Measurements from ENCODE around the gene SLC25A34.

DNA sequence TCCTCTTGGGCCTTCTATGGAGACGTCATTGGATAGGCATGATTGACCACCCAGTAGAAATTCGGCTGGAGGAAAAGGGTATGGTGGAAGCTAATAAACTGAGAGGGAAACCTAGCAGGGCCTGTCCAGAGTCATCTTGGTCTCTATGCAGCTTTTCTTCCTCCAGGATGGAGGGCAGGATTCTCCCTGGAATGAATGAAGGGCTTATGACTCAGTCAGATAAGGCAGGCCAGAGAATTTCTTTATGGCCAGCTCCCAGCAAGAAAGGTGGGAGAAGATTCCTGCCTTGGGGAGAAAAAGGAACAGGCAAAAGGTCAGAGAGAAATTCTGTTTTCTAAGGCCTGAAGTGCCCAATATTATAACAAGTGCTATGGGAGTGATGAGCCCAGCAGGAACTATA is 39.6 kb downstream of the SLC25A34 start:
- TF ChIP-seq POLR2A (IDR thresholded peaks at IDR 0.05; ENCODE audit: low read depth, low read length) (no peak), TAF1 (IDR thresholded peaks at IDR 0.05; ENCODE audit: low read depth, low read length) (no peak), SPI1 (IDR thresholded peaks at IDR 0.05; ENCODE audit: low read depth, low read length) (no peak)
